BLaER1 (cell line): ENCODE data around the gene SURF4.
A peak's percentile ranks its signal among the peaks of the same experiment; 100 is the strongest.

Experiments
- H3K27ac ChIP-seq: shearing (Covaris generic); formaldehyde crosslinking; 2 replicates; pipeline ENCODE4 v1.8.1; 2022
- H3K27me3 ChIP-seq: shearing (Covaris generic); formaldehyde crosslinking; 2 replicates; pipeline ENCODE4 v1.8.1; 2022
- H3K36me3 ChIP-seq: shearing (Covaris generic); formaldehyde crosslinking; 2 replicates; pipeline ENCODE4 v1.8.1; 2022
- H3K4me1 ChIP-seq: shearing (Covaris generic); formaldehyde crosslinking; 2 replicates; pipeline ENCODE4 v1.8.1; 2022
- H3K4me2 ChIP-seq: shearing (Covaris generic); formaldehyde crosslinking; 2 replicates; pipeline ENCODE4 v1.8.1; 2022
- H3K4me3 ChIP-seq: shearing (Covaris generic); formaldehyde crosslinking; 2 replicates; pipeline ENCODE4 v1.8.1; 2022
- H3K9ac ChIP-seq: shearing (Covaris generic); formaldehyde crosslinking; 2 replicates; pipeline ENCODE4 v1.8.1; 2022
- H3K9me3 ChIP-seq: shearing (Covaris generic); formaldehyde crosslinking; 2 replicates; pipeline ENCODE4 v1.8.1; 2022
- H4K20me1 ChIP-seq: shearing (Covaris generic); formaldehyde crosslinking; 2 replicates; pipeline ENCODE4 v1.8.1; 2022
- Cebpa-rat ChIP-seq: shearing (Covaris generic); IDR thresholded peaks from 2 replicates; pipeline ENCODE4 v1.8.1; 2022

SURF4 gene

GRCh38 chr9:133415170-133415569 lies 39.3 kb upstream of the SURF4 start:
- H3K27me3 ChIP-seq: no peaks in the 10 kb centered on the region
- no peak overlapping the region for H3K4me3 ChIP-seq
- H3K9ac ChIP-seq: no peak overlapping the region
- peaks cover 64% of the 10 kb centered on the region for H3K36me3 ChIP-seq
- no peak overlapping the region for H3K27ac ChIP-seq
- H4K20me1 ChIP-seq: peaks cover 72% of the 10 kb centered on the region
- H3K4me1 ChIP-seq: peaks cover 43% of the 10 kb centered on the region
- H3K9me3 ChIP-seq: no peaks in the 10 kb centered on the region
- peak overlapping the region; percentile 94; the same call in 1 of the 2 replicates for H3K4me2 ChIP-seq
- TF ChIP-seq Cebpa-rat: no peak

DNA sequence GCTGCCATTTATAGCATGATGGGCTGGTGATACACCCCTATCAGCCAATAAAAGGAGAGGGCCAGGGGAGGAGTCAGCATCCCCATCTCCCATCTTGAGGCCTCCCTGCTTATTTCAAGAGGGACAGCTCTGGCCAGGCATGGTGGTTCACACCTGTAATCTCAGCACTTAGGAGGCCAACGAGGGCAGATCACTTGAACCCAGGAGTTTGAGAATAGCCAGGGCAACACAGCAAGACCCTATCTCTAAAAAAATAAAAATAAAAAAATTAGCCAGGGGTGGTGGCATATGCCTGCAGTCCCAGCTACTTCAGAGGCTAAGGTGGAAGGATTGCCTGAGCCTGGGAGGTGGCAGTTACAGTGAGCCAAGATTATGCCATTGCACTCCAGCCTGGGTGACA lies 32.2 kb upstream of the SURF4 start:
- TF ChIP-seq Cebpa-rat: no peak
- Histone ChIP-seq H3K4me3 (no peak overlapping the region), H4K20me1 (peaks cover 88% of the 10 kb centered on the region), H3K27ac (no peak overlapping the region), H3K9me3 (no peaks in the 10 kb centered on the region), H3K4me1 (no peaks in the 10 kb centered on the region), H3K36me3 (peaks cover 100% of the 10 kb centered on the region), H3K27me3 (no peaks in the 10 kb centered on the region), H3K4me2 (no peak overlapping the region), H3K9ac (no peak overlapping the region)

DNA sequence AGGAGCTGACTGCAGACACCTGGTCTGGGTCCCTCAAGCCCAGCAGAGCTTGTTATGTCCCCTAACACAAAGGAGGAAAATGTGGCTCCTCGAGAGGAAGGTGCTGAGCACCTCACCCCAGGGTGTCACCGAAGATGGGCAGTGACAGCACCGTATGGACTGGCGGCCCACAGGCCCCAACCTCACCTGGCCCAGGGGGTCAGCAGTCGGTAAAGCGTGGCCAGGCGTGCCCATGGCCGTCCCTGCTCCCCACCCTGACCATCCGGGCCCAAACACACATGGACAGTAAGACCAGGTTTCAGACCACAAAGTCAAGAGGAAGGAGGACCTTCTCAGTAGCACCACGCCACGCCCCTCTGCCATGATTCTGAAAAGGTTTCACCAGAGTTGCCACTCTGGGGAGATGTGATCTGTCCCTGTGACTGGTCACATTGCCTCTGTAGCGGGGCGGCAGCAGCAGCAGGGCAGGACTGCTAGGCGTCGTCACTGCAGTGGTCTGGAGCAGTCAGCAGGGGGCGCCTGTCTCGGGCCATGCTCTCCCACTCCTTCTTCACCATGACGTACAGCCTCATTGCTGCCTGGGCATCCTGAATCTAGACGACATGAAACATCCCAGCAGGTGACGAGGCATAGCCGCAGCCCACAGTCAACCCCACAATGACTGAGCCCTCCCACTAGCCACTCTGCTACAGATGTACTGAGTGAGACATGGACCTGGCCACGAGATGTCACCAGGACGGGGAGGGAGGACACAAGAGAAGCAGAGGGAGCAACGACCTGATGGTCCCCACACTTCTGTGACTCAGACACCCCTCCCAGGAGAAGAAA lies 30.8 kb upstream of the SURF4 start:
- Histone ChIP-seq H3K36me3 (peaks cover 100% of the 10 kb centered on the region), H3K27ac (0 out of 2 replicates have a peak overlapping the region, but pooled peaks have one; percentile 20), H3K4me3 (no peak overlapping the region)

GRCh38 chr9:133405508-133406438 lies 29.9 kb upstream of the SURF4 start:
- Histone ChIP-seq H3K4me2 (no peak overlapping the region), H3K9me3 (no peaks in the 10 kb centered on the region), H3K4me1 (no peaks in the 10 kb centered on the region), H3K27me3 (no peaks in the 10 kb centered on the region), H4K20me1 (peaks cover 83% of the 10 kb centered on the region), H3K36me3 (peaks cover 97% of the 10 kb centered on the region), H3K27ac (no peak overlapping the region), H3K4me3 (no peak overlapping the region), H3K9ac (0 out of 2 replicates have a peak overlapping the region, but pooled peaks have one; percentile 6)
- TF ChIP-seq Cebpa-rat: no peak

More for the DNA sequence above, 30.8 kb upstream of the SURF4 start:
- Histone ChIP-seq H3K9ac (no peak overlapping the region), H3K9me3 (no peaks in the 10 kb centered on the region), H3K4me1 (no peaks in the 10 kb centered on the region), H3K27me3 (no peaks in the 10 kb centered on the region), H3K4me2 (no peak overlapping the region), H4K20me1 (peaks cover 88% of the 10 kb centered on the region)
- no peak for TF ChIP-seq Cebpa-rat

DNA sequence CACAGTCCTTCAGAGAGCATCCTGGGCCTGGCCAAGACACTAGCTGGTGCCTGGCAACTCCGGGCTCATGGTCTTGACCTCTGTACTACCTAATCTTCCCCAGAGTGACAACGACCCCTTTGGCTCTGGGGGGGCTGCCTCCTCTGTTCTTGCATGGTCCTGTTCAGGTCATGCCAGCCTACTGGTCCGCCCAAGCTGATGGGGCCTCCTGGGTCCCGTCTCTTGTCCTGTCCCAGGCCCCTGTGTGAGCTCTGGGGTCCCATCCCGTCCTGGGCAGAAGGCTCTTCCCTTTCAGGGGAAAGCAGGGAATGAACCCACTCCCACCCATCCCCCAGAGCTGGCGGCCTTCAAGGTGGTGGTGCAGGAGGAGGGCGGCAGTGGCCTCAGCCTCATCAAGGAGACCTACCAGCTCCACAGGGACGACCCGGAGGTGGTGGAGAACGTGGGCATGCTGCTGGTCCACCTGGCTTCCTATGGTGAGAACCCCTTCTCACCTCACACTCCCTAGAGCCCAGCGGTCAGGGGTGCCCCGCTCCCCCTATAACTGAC lies 28.7 kb upstream of the SURF4 start:
- Histone ChIP-seq H3K4me1 (no peaks in the 10 kb centered on the region), H3K9me3 (no peaks in the 10 kb centered on the region), H3K9ac (no peak overlapping the region), H3K27ac (no peak overlapping the region), H3K36me3 (peaks cover 94% of the 10 kb centered on the region), H3K4me3 (no peak overlapping the region), H3K4me2 (no peak overlapping the region), H3K27me3 (no peaks in the 10 kb centered on the region), H4K20me1 (peaks cover 71% of the 10 kb centered on the region)
- no peak for TF ChIP-seq Cebpa-rat

- Histone ChIP-seq H3K4me1 (no peaks in the 10 kb centered on the region), H3K27ac (no peak overlapping the region), H3K4me2 (no peak overlapping the region), H4K20me1 (peaks cover 67% of the 10 kb centered on the region), H3K36me3 (peaks cover 88% of the 10 kb centered on the region), H3K9me3 (no peaks in the 10 kb centered on the region), H3K27me3 (no peaks in the 10 kb centered on the region), H3K4me3 (no peak overlapping the region), H3K9ac (no peak overlapping the region)
- TF ChIP-seq Cebpa-rat: no peak
These were observed 28.1 kb upstream of the SURF4 start for GRCh38 chr9:133403766-133404453.

GRCh38 chr9:133402689-133403088 lies 26.8 kb upstream of the SURF4 start:
- H3K4me1 ChIP-seq: peaks cover 2% of the 10 kb centered on the region; the same call in 1 of the 2 replicates
- H3K9me3 ChIP-seq: no peaks in the 10 kb centered on the region
- H3K4me2 ChIP-seq: no peak overlapping the region
- no peak overlapping the region for H3K4me3 ChIP-seq
- H4K20me1 ChIP-seq: peaks cover 63% of the 10 kb centered on the region
- H3K27me3 ChIP-seq: no peaks in the 10 kb centered on the region
- TF ChIP-seq Cebpa-rat: no peak
- no peak overlapping the region for H3K27ac ChIP-seq
- H3K9ac ChIP-seq: no peak overlapping the region
- H3K36me3 ChIP-seq: peaks cover 76% of the 10 kb centered on the region

GRCh38 chr9:133401588-133401987 lies 25.7 kb upstream of the SURF4 start:
- TF ChIP-seq Cebpa-rat: no peak
- no peaks in the 10 kb centered on the region for H3K9me3 ChIP-seq
- no peak overlapping the region for H3K27ac ChIP-seq
- H3K4me3 ChIP-seq: no peak overlapping the region
- no peak overlapping the region for H3K4me2 ChIP-seq
- peaks cover 13% of the 10 kb centered on the region; the same call in 1 of the 2 replicates for H3K4me1 ChIP-seq
- no peak overlapping the region for H3K9ac ChIP-seq
- H3K27me3 ChIP-seq: no peaks in the 10 kb centered on the region
- H3K36me3 ChIP-seq: peaks cover 65% of the 10 kb centered on the region
- H4K20me1 ChIP-seq: peaks cover 52% of the 10 kb centered on the region

DNA sequence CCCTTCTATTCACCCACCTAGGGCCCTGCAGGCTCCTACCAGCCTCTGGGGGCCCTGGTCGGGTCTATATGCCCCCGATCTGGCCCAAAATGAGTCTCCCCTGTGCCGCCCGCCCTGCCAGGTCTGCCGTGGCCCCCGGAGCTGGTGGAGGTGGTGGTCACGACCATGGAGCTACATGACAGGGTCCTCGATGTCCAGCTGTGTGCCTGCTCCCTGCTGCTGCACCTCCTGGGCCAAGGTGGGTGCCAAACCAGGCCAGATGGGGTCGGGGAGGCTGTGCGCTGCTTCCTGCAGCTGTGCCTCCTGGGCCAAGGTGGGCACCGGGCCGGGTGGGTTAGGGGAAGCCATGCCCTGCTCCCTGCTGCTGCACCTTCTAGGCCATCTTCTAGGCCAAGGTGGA lies 24.4 kb upstream of the SURF4 start:
- no peak for TF ChIP-seq Cebpa-rat
- H3K9me3 ChIP-seq: no peaks in the 10 kb centered on the region
- H4K20me1 ChIP-seq: peaks cover 40% of the 10 kb centered on the region
- H3K4me1 ChIP-seq: peaks cover 17% of the 10 kb centered on the region; the same call in 1 of the 2 replicates
- no peak overlapping the region for H3K4me2 ChIP-seq
- no peak overlapping the region for H3K27ac ChIP-seq
- no peak overlapping the region for H3K9ac ChIP-seq
- H3K36me3 ChIP-seq: peaks cover 52% of the 10 kb centered on the region
- no peak overlapping the region for H3K4me3 ChIP-seq
- no peaks in the 10 kb centered on the region for H3K27me3 ChIP-seq
